ENCODE measurements around the gene NOTCH1. TPM values are rescaled to one million over a fixed set of nuclear protein-coding genes. Genes with fewer than 3 reads are reported as not detected.

The NOTCH1 gene
- total and polyA plus RNA-seq, 2 donors (not counting 1 experiment from before 2014, with no cell fraction given) = 3.3 to 10.9 TPM

GRCh38 chr9:136570191-136570845 lies 24.5 kb upstream of the NOTCH1 start:
- Histone ChIP-seq H3K4me1 (ENCODE audit: control insufficient read depth, extremely low read depth, insufficient read depth, low read length) (peaks cover 33% of the 10 kb centered on the region), H2AFZ (ENCODE audit: low read length) (no peak overlapping the region), H3K36me3 (ENCODE audit: control insufficient read depth, insufficient read depth, low read length) (no peaks in the 10 kb centered on the region), H3K27me3 (ENCODE audit: control insufficient read depth, insufficient read depth, low read length) (no peaks in the 10 kb centered on the region), H3K27ac (ENCODE audit: insufficient read depth, low read length) (no peak overlapping the region), H3K4me3 (replicated peaks in 1 of 4; ENCODE audit: control extremely low read depth in 1 of 4, insufficient read depth in 1 of 4, low read depth in 3 of 4, low read length in 4 of 4) (no peak overlapping the region), H3K9me3 (ENCODE audit: control insufficient read depth, insufficient read depth, low read depth, low read length) (no peaks in the 10 kb centered on the region), H3K4me2 (ENCODE audit: extremely low read depth, insufficient read depth, low read length) (no peak overlapping the region), H3K9ac (ENCODE audit: insufficient read depth, low read length) (no peak overlapping the region), H3K79me2 (ENCODE audit: control insufficient read depth, insufficient read depth, low read length) (no peaks in the 10 kb centered on the region), H4K20me1 (ENCODE audit: control insufficient read depth, extremely low read depth, insufficient read depth, low read length) (no peaks in the 10 kb centered on the region)
- no peak for DNase-seq (ENCODE audit: low read depth in 2 of 2)
- no peak for TF ChIP-seq EZH2 (IDR thresholded peaks at IDR 0.05; ENCODE audit: low read length, missing control alignments)
- TF ChIP-seq, protein P1, sequence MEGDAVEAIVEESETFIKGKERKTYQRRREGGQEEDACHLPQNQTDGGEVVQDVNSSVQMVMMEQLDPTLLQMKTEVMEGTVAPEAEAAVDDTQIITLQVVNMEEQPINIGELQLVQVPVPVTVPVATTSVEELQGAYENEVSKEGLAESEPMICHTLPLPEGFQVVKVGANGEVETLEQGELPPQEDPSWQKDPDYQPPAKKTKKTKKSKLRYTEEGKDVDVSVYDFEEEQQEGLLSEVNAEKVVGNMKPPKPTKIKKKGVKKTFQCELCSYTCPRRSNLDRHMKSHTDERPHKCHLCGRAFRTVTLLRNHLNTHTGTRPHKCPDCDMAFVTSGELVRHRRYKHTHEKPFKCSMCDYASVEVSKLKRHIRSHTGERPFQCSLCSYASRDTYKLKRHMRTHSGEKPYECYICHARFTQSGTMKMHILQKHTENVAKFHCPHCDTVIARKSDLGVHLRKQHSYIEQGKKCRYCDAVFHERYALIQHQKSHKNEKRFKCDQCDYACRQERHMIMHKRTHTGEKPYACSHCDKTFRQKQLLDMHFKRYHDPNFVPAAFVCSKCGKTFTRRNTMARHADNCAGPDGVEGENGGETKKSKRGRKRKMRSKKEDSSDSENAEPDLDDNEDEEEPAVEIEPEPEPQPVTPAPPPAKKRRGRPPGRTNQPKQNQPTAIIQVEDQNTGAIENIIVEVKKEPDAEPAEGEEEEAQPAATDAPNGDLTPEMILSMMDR (conservative IDR thresholded peaks at IDR 0.05 in 1 of 2, IDR thresholded peaks at IDR 0.05 in 1 of 2; ENCODE audit: low read depth in 1 of 2, low read length in 2 of 2) = no peak

DNA sequence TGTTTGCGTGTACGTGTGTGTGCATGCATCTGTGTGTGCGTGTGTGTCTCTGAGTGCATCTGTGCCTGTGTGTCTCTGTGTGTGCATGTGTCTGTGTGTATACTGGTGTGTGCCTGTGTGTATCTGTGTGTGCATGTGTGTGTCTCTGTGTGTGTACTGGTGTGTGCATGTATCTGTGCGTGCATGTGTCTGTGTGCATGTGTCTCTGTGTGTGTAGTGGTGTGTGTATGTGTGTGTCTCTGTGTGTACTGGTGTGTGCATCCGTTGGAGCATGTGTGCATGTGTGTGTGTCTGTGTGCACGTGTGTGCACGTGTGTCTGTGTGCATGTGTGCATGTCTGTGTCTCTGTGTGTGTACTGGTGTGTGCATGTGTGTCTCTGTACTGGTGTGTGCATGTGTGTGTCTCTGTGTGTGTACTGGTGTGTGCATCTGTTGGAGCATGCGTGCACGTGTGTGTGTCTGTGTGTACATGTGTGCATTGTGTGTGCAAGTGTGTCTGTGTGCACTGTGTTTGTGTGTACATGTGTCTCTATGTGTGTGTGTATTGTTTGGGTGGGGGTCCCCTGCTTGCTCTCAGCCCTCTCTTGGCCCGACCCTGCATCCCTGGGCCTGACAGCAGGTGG lies 23.8 kb upstream of the NOTCH1 start:
- no peak overlapping the region for H3K9ac ChIP-seq (ENCODE audit: insufficient read depth, low read length)
- H3K27ac ChIP-seq (ENCODE audit: insufficient read depth, low read length) = no peak overlapping the region
- H2AFZ ChIP-seq (ENCODE audit: low read length) = no peak overlapping the region
- no peaks in the 10 kb centered on the region for H4K20me1 ChIP-seq (ENCODE audit: control insufficient read depth, extremely low read depth, insufficient read depth, low read length)
- H3K9me3 ChIP-seq (ENCODE audit: control insufficient read depth, insufficient read depth, low read depth, low read length) = no peaks in the 10 kb centered on the region
- no peak overlapping the region for H3K4me3 ChIP-seq (replicated peaks in 1 of 4; ENCODE audit: control extremely low read depth in 1 of 4, insufficient read depth in 1 of 4, low read depth in 3 of 4, low read length in 4 of 4)
- H3K4me1 ChIP-seq (ENCODE audit: control insufficient read depth, extremely low read depth, insufficient read depth, low read length) = peaks cover 39% of the 10 kb centered on the region
- DNase-seq (ENCODE audit: low read depth in 2 of 2) = no peak
- TF ChIP-seq, protein P1 (conservative IDR thresholded peaks at IDR 0.05 in 1 of 2, IDR thresholded peaks at IDR 0.05 in 1 of 2; ENCODE audit: low read depth in 1 of 2, low read length in 2 of 2) = no peak
- no peak for TF ChIP-seq EZH2 (IDR thresholded peaks at IDR 0.05; ENCODE audit: low read length, missing control alignments)
- H3K27me3 ChIP-seq (ENCODE audit: control insufficient read depth, insufficient read depth, low read length) = no peaks in the 10 kb centered on the region
- no peaks in the 10 kb centered on the region for H3K79me2 ChIP-seq (ENCODE audit: control insufficient read depth, insufficient read depth, low read length)
- no peaks in the 10 kb centered on the region for H3K36me3 ChIP-seq (ENCODE audit: control insufficient read depth, insufficient read depth, low read length)
- H3K4me2 ChIP-seq (ENCODE audit: extremely low read depth, insufficient read depth, low read length) = no peak overlapping the region

- TF ChIP-seq, protein P1 (conservative IDR thresholded peaks at IDR 0.05 in 1 of 2, IDR thresholded peaks at IDR 0.05 in 1 of 2; ENCODE audit: low read depth in 1 of 2, low read length in 2 of 2) = no peak
- TF ChIP-seq EZH2 (IDR thresholded peaks at IDR 0.05; ENCODE audit: low read length, missing control alignments) = no peak
- H3K4me3 ChIP-seq (replicated peaks in 1 of 4; ENCODE audit: control extremely low read depth in 1 of 4, insufficient read depth in 1 of 4, low read depth in 3 of 4, low read length in 4 of 4) = no peak overlapping the region
- H3K4me2 ChIP-seq (ENCODE audit: extremely low read depth, insufficient read depth, low read length) = no peak overlapping the region
- H3K79me2 ChIP-seq (ENCODE audit: control insufficient read depth, insufficient read depth, low read length) = no peaks in the 10 kb centered on the region
- H3K9ac ChIP-seq (ENCODE audit: insufficient read depth, low read length) = no peak overlapping the region
- no peaks in the 10 kb centered on the region for H4K20me1 ChIP-seq (ENCODE audit: control insufficient read depth, extremely low read depth, insufficient read depth, low read length)
- no peak for DNase-seq (ENCODE audit: low read depth in 2 of 2)
- no peaks in the 10 kb centered on the region for H3K9me3 ChIP-seq (ENCODE audit: control insufficient read depth, insufficient read depth, low read depth, low read length)
- no peaks in the 10 kb centered on the region for H3K27me3 ChIP-seq (ENCODE audit: control insufficient read depth, insufficient read depth, low read length)
- peak overlapping the region; percentile 80 for H3K27ac ChIP-seq (ENCODE audit: insufficient read depth, low read length)
- peaks cover 45% of the 10 kb centered on the region for H3K4me1 ChIP-seq (ENCODE audit: control insufficient read depth, extremely low read depth, insufficient read depth, low read length)
- H2AFZ ChIP-seq (ENCODE audit: low read length) = no peak overlapping the region
- H3K36me3 ChIP-seq (ENCODE audit: control insufficient read depth, insufficient read depth, low read length) = no peaks in the 10 kb centered on the region
Observed at GRCh38 chr9:136568288-136569081, 22.6 kb upstream of the NOTCH1 start.
